ENCODE results near the gene NPFFR2.
"Not testable (repeated sequence)": the region's sequence is repeated elsewhere in the genome, so short reads cannot be mapped to it uniquely, and the experiment has no call there.

NPFFR2 gene

GRCh38 chr4:72112514-72113156, 80.8 kb downstream of the NPFFR2 start:
- DNase-seq = no peak

GRCh38 chr4:72118017-72118416, 86.2 kb downstream of the NPFFR2 start:
- no peak for DNase-seq

- DNase-seq = no peak
Observed at GRCh38 chr4:72119946-72120345, 88.1 kb downstream of the NPFFR2 start.

GRCh38 chr4:72128741-72129140, 96.9 kb downstream of the NPFFR2 start:
- DNase-seq = no peak

GRCh38 chr4:72136429-72136828, 104.6 kb downstream of the NPFFR2 start:
- no peak for DNase-seq

- not testable (repeated sequence) for DNase-seq
Observed at GRCh38 chr4:72139997-72140396, 108.2 kb downstream of the NPFFR2 start.

- no peak for DNase-seq
Observed at GRCh38 chr4:72144241-72144640, 112.4 kb downstream of the NPFFR2 start.

GRCh38 chr4:72152731-72153130, 120.9 kb downstream of the NPFFR2 start:
- DNase-seq = no peak

- not testable (repeated sequence) for DNase-seq
Observed at GRCh38 chr4:72153634-72154033, 121.8 kb downstream of the NPFFR2 start.

- not testable (repeated sequence) for DNase-seq
Observed at GRCh38 chr4:72169285-72169684, 137.5 kb downstream of the NPFFR2 start.

GRCh38 chr4:72169861-72170260, 138.1 kb downstream of the NPFFR2 start:
- no peak for DNase-seq

- DNase-seq = no peak
Observed at GRCh38 chr4:72171761-72172160, 140.0 kb downstream of the NPFFR2 start.

GRCh38 chr4:72179342-72179741, 147.5 kb downstream of the NPFFR2 start:
- DNase-seq = no peak

GRCh38 chr4:72186714-72187113, 154.9 kb downstream of the NPFFR2 start:
- DNase-seq = no peak

GRCh38 chr4:72194046-72194445, 162.2 kb downstream of the NPFFR2 start:
- no peak for DNase-seq

GRCh38 chr4:72194453-72194852, 162.7 kb downstream of the NPFFR2 start:
- no peak for DNase-seq

Data from DMS79 (cell line).